GM18519 (cell line): ENCODE data around the gene ALDH1L1.
"Not testable (repeated sequence)": the region's sequence is repeated elsewhere in the genome, so short reads cannot be mapped to it uniquely, and the experiment has no call there.

ENCODE experiments used
- ATAC-seq: cut with Tn5 transposase; IDR thresholded peaks from one replicate; pipeline ENCODE4 v1.9.1; 2021; ENCODE audit warnings: mild to moderate bottlenecking, moderate library complexity; ENCODE audit not compliant: unreplicated experiment, low FRiP score

The ALDH1L1 gene

DNA sequence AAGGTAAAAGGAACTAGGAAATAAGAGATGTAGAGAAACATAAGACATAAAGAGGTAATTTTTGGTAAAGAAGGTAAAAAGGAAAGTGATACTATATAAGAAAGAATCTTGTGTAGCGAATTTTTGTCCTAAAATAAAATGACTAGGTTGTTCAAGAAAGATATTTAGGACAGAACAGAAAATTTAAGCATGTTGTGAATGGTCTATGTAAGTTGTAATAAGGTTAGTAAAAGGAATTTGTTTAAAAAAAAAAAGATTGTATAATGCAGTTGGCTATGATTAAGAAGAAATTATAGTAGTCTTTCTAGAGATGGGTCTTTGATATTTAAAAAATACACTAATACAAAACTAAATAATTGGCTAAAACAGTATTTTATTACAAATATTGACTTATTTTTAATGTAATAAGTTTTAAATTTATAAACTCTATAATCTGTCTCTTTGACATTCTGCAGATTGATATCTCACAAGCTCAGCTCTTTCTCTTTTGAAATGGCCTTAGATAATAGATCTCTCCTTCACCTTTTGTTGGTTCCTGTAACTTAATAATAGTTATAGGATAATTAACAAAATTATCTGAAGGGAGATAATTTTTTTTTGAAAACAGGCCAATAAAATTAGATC, 92.7 kb downstream of the ALDH1L1 start:
- no peak for ATAC-seq

DNA sequence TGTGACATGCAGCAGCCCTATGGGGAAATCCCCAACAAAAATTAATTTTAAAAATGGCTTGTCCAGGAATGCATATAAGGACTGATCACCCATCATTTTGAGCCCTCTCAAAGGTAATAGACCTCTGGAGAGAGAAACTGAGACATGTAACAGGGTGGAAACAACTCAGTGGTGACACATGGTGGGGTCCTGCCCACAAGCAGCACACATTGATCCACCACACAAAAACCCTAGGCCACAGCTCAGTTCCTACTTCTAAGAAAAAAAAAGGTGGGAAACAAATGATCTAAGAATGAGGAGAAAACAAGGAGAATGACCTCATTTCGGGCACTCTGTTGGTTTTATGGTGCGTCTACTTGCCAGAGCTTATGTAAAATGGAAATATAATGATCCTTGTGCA, 94.5 kb downstream of the ALDH1L1 start:
- ATAC-seq: no peak

DNA sequence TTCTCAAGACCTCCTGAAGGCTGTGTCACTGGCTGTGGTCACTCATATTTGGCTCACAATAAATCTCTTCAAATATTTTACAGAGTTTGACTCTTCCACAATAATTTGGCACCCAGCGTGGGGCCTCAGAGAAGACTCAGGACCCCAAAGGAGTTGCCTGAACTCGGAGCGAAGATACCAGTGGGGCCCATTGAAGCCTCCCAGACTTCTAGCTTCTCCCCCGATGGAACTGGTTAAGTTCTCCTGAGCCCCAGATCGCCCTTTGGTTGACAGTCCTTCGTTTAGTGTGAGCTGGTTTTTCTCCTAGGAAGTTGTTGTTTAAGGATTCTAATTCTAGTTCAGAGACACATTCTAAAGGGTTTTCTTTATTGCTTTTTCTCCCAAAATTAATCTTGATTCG, 95.1 kb downstream of the ALDH1L1 start:
- no peak for ATAC-seq

DNA sequence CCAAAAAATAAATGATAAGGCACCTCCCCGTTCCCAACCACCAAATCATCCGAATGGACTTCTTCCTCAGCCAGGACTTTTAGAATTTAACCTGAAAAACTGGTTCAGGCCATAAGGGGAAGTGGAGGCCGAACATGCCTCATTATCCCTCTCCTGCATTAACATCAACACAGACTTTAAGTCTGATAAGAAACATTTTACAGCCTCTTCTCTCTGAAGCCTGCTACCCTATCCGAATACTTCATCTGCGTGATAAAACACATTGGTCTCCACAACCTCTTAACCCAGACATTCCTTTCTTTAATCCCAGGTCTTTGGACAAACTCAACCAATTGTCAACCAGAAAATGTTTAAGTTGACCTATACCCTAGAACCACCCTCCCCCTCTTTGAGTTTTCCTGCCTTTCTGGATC, 95.6 kb downstream of the ALDH1L1 start:
- no peak for ATAC-seq

DNA sequence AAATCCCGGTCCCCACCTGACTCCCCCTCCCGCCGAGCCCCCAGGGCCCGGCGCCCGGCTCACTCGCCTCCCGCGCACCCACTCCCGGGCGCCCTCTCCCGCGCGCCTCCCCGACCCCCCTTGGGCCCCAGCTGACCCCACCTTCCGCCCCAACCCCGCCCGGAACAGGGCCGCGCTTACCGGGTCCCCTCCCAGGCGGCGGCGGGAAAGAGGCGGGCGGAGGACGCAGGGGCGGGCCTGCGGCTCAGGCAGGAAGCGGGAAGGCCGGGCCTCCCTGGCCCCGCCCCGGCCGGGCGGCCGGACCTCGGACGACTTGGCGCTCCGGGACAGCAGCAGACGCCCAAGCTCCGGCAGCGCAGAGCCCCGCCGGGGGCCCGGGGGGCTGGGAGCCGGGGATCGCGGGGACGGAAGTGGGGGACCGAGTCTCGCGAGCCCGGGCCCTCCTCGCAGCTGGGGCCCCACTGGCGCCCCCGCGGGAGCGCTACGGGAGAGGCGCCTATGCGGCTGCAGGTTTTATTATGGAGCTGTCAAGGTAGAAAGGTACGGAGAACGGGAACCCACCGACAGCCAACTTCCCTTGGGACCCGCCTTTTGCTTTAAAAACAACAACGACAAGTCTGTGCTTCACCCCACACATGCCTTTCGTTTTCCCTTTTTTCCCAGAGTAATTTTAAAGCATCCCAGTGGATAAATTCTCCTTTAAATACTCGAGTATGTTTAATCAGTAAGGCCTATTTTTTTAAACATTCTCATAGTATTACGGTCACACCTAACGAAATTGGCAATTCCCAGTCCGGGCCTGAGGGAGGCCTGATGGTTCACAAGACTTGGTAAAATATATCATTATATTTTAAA, 96.2 kb downstream of the ALDH1L1 start, which contains the start of gene SLC41A3:
Gene SLC41A3, minus strand, starts transcription at position 212 of the 855 bp plus-strand sequence. CDS start 15,905 bp downstream, outside the sequence.
- ATAC-seq: peak; percentile 80

DNA sequence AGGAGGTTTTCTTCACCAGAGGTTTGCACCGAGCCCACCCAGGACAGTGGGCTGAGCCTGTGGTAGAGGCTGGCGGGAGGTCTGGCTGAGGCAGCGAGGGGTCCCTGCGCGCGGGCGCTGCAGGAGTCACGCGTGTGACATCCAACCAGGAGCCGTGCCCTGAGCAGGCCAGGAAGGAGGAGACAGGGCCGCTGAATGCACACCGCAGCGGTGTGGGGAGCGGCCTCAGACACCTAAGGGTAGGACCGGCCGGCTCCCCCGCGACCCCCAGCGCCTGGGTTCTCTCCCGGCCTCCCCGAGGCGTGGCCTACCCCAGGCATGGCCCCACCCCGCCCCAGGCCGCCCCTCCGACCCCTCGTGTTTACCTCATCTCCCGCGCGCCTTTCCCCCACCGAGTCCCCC, 96.9 kb downstream of the ALDH1L1 start:
- ATAC-seq: peak; percentile 18

DNA sequence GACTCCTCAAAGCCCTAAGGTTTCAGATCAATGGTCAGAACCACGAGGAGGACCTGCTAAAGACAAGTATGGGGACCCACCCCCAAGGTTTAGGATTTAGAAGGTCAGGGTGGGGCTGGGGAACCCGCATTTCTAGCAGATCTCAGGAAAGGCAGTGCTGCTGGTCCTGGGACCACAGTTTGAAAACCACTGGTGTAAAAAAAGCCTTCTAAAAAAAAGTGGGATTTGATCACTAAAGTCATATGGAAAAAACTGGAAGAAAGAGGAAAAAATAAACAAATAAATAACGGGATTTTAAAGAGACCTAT, 97.3 kb downstream of the ALDH1L1 start:
- ATAC-seq: no peak

DNA sequence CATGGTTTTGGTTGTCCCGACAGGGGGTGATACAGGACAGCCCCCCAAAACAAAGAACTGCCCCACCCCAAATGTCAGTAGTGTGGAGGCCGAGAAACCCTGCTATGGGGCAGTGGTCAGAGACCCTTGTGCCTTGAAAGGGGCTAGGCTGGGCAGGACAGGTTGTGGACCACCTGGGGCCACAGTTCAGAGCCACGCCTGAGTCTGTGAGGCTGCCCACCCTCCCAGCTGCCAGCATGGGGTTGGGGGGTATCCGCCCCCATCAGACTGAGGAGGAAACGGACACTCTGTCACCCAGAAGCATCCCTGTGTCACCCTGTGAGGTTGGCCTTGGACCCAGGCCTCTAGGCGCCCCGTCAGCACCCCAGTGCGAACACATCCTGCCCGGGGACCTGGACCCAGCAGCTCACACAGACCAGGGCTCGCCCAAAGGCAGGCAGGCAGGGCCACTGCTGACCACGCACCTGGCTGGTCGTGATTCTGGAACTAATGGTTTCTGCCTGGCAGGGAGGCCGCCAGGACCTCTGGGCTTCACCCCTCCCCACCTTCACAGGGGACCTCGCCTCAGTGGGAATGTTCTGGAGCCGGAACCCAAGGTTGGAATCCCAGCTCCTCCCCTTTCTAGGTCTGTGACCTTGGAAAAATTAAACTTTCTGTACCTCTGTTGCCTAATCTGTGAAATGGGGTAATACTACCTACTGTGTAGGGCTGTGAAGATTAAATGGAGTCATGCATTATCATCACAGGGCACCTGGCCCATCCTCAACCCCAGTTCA, 97.8 kb downstream of the ALDH1L1 start:
- ATAC-seq: no peak

DNA sequence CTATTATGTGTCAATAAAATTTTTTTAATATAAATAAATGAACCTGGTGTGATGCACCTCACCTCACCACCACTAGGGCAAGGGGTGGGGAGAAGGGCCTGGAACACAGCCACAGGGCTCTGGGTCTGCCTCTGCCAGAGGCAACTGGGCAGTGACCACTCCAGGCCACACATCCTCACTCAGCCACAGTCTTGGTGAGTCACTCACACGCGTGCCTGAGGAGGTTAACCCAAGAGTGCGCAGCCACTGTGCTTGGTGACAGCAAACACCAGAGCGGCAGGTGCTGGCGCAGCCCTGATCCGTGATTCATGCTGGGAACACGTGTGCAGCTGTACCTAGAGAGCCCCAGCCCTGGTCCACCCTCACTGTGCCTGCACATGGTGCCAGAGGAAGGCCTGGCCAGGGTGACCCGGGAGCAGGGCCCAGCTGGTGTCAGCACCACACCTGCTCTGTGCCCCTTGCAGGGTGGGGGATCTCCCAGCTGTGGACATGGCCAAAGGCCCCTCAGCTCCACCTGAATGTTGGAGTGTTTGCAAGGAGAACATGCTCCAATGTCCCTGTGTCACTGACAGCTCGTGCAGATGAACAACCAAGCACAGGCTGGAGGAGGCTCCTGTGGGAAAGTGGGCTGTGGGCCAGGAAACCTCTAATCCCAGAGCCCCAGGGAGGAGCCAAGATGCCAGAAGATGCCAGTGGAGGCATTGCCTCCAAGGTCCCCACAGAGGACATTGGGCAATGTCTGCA, 98.6 kb downstream of the ALDH1L1 start:
- no peak for ATAC-seq

DNA sequence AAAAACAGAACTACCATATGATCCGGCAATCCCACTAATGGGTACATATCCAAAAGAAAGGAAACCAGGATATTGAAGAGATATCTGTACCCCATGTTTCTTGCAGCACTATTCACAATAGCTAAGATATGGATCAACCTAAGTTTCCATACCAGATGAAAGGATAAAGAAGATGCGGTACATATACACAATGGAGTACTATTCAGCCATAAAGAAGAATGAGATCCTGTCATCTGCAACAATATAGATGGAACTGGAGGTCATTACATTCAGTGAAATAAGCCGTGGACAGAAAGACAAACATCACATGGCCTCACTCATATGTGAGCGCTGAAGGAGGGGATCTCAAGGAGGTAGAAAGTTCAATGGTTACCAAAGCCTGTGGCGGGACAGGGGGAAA, 99.4 kb downstream of the ALDH1L1 start:
- ATAC-seq: no peak

DNA sequence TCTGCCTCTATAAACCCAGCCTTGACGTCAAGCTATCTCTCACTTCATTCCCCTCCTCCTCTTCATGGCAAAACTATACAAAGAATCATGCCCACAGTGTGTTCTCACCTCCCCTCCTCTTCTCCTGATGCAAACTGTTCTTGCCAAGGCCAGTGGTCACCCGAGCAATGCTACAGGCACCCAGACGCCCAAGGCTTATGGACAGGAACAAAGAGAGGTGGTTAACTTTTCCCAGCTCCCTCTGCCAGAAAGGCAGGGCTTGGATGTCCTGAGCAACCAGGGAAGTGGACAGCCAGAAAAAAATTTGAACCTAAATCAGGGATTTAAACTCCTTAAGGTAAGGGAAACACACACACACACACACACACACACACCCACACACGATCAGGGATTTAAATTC, 101.5 kb downstream of the ALDH1L1 start:
- no peak for ATAC-seq

DNA sequence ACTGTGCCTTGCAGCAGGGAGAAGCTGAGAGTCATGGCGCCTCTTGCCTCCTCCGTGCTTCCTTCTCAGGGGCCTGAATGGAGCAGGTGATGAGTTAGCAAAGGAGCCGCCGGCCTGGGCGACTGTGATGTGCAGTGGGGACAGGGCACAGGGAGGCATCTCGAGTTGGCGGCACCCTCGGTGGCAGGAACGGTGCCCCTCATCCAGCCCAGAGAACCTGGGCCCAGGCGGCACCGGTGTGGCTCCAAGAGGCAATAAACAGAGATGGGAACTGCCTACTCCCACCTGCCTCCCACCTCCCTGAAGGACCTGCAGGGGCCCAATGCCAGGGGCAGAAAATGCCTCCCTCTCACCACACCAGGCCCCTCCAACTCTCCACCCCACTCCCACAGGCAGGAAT, 102.6 kb downstream of the ALDH1L1 start:
- no peak for ATAC-seq

DNA sequence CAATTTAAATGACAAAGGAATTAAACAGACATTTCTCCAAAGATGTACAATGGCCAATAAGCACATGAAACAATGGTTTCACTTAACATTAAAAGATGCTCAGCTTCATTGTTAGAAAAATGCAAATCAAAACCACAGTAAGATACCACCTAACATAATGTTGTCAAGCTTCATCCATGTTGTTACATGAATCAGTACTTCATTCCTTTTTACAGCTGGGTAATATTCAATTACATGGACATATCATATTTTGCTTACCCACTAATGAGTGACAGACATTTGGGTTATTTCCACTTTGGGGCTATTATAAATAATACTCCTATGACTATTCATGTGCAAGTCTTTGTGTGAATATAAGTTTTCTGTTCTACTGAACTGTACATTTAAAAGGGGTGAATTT, 104.2 kb downstream of the ALDH1L1 start:
- no peak for ATAC-seq

DNA sequence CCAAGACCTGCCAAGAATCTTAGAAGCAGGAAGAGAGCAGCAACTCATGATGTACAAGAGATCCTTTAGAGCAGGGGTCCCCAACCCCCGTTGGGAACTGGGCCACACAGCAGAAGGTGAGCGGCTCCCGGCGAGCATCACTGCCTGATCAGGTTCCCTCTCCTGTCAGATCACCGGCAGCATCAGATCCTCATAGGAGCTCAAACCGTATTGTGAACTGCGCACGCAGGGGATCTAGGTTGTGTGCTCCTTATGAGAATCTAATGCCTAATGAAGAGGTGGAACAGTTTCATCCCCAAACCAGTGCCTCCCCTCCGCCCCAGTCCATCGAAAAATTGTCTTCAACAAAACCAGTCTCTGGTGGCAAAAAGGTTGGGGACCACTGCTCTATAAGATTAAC, 110.2 kb downstream of the ALDH1L1 start:
- ATAC-seq: no peak

DNA sequence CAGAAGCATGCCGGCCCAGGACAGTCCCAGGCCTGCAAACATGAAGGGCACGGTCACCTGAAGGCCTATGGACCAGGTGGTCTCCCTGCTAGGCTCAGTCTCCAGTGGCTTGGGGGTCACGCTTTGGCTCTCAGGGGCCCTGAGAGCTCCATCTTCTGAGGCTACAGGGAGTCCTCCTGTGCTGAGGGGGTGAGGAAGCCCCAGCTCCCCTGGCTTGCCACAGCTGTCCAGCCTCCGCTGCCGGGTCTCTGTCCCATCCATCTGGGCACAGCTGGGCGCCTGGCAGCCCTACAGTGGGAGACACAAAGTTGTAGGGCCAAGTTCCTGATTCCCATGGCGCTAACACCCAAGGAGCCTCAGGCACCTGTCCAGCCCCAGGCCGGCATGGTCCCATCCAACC, 112.4 kb downstream of the ALDH1L1 start:
- no peak for ATAC-seq

DNA sequence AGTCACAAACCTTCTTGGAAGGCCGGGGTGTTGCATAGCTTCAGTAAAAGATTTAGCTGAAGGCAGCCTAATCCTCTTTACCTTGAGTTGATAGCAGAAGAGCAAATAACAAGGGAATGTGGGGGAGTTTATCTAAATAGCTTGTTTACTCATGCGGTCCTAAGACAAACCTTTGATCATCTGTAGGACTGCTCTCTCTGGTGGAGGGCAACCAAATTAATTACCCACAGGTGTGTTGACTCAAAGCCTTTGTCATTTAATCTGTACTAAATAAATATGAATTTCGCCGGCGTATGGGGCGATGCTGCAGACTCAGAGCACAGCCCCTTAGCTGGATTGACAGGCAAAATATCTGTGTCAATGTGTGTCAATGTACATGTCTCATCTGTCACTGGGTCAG, 113.7 kb downstream of the ALDH1L1 start:
- not testable (repeated sequence) for ATAC-seq

DNA sequence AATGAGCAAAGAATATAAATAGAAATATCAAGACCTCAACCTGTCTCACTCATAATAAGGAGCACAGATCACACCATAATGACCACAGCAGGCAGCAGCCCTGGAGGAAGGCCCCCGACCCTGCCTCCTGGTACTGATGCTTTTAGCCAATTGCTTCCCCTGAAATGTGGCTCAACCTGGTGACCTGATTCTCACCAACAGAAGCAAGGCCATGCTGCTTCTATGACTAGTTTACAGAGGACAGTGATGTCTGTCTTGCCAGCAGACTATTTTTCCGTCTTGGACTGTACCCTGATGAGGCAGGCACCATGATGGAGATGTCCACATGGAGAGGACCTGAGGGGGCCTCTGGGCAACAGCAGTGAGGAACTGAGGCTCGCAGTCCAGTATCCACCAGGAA, 114.5 kb downstream of the ALDH1L1 start:
- no peak for ATAC-seq

DNA sequence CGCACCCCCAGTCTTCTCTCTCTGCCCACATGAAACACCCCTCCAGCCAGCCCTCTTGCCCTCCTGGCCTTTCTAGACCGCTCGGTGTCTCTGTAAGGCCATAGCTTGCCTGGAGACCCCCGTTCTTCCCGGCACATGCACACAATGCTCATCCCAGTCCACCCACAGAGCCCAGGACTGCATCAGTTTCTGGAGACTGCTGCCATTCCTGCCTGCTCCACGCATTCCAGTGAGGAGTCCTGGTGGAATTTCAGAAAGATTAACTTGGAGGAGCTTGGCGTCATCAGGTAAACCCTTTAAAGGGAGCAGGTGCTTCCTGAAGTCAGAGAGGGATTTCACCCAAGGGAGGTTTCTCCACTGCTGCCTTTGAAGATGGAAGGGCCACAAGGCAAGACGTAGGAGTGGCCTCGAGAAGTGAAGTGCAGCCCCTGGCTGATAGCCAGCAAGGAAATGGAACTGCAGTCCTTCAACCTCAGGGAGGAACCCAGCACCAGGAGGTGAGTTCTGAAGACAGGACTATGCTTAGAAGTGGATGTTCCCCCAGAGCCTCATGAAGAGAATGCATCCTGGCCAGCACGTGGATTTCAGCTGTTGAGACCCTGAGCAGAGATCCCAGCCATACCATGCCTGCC, 115.6 kb downstream of the ALDH1L1 start:
- no peak for ATAC-seq

DNA sequence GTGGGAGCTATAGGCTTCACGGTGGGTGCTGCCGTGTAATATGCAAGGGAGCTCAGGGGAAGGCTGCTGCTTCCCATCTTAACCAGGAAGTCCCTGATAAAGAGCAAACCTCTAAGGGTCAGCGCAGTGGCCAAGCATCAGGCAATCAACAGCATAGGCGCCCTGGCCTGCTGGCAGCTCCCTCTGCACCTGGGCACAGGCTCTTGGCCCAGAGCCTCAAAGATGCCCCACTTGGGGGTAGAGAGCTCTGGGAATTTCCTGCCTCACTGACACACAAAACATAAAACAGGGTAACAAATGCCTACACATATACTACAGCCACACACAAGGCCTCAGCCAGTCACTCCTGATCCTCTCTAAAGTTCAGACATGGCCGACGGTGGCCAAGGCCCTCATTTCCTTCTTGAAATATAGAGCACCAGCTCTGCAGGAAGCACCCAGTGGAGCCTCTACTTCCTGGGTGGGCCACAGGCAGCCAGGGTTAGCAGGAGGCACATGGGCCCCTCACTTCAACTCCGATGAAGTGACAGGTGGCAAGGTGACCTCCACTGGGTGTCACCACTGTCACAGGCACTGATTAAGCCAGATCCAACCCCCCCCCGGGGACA, 116.9 kb downstream of the ALDH1L1 start:
- no peak for ATAC-seq
